SK-N-SH (cell line): Measurements from ENCODE around the gene SPSB3. TPM values are rescaled to one million over a fixed set of nuclear protein-coding genes. Genes with fewer than 3 reads are reported as not detected.

Experiments used
- CTCF ChIA-PET: fragments of 300-600, 350-600 bp; formaldehyde crosslinking; extraction: SDS; loops from one replicate; lab custom pipeline; 2021; lab: Yijun Ruan, JAX
- POLR2A ChIA-PET: fragments of 350-600 bp; sonication (Branson Sonifier 250); formaldehyde crosslinking; extraction: SDS; loops from one replicate; lab custom pipeline; 2020; ENCODE audit warnings: antibody characterized with exemption, inconsistent platforms; lab: Yijun Ruan, JAX
- DNase-seq: peaks from one replicate; pipeline ENCODE4 v3.0.0; 2012
- H2AFZ ChIP-seq: fragments of 200-600 bp; sonication (generic); 2 replicates; pipeline ENCODE4 v1.8.1; 2016; ENCODE audit warnings: antibody characterized with exemption, mild to moderate bottlenecking, low read depth
- H3F3A ChIP-seq: fragments of 200-600 bp; sonication (generic); replicated peaks from 2 replicates; pipeline ENCODE3; 2016; ENCODE audit warnings: antibody characterized with exemption, mild to moderate bottlenecking; ENCODE audit not compliant: insufficient read depth
- H3K27ac ChIP-seq, 2 experiments: fragments of 200-500 bp in 1 of 2; fragments of 200-600 bp in 1 of 2; sonication (Bioruptor generic) in 1 of 2; sonication (generic), shearing (Covaris generic) in 1 of 2; 2 replicates each; pipeline versions ENCODE4 v1.5.1 to v1.6.1; 2014 to 2016; ENCODE audit warnings: low read depth in 2 of 2, inconsistent platforms in 1 of 2, low read length in 1 of 2, mild to moderate bottlenecking in 1 of 2, mixed read lengths in 1 of 2
- H3K27me3 ChIP-seq: fragments of 200-600 bp; sonication (generic), shearing (Covaris generic); 2 replicates; pipeline ENCODE4 v1.6.1; 2016; ENCODE audit warnings: mixed run types; ENCODE audit not compliant: insufficient read depth
- H3K36me3 ChIP-seq, 2 experiments: fragments of 200-500 bp in 1 of 2; fragments of 200-600 bp in 1 of 2; sonication (Bioruptor generic) in 1 of 2; sonication (generic) in 1 of 2; replicated peaks in 1 of 2; 2 replicates each; pipeline versions ENCODE3 to v1.5.1; 2014 to 2016; ENCODE audit warnings: low read length in 1 of 2, mild to moderate bottlenecking in 1 of 2; ENCODE audit not compliant: insufficient read depth in 2 of 2, control insufficient read depth in 1 of 2
- H3K4me1 ChIP-seq, 2 experiments: fragments of 200-500 bp in 1 of 2; fragments of 200-600 bp in 1 of 2; sonication (Bioruptor generic) in 1 of 2; sonication (generic), shearing (Covaris generic) in 1 of 2; 2 replicates each; pipeline versions ENCODE4 v1.5.1 to v1.6.1; 2014 to 2016; ENCODE audit warnings: low read depth in 1 of 2, low read length in 1 of 2, mixed run types in 1 of 2; ENCODE audit not compliant: insufficient read depth in 2 of 2, control insufficient read depth in 1 of 2
- H3K4me2 ChIP-seq: fragments of 200-600 bp; sonication (generic), shearing (Covaris generic); 2 replicates; pipeline ENCODE4 v1.6.1; 2017; ENCODE audit warnings: mixed run types
- H3K4me3 ChIP-seq, 2 experiments: fragments of 200-500 bp in 1 of 2; fragments of 200-600 bp in 1 of 2; sonication (Bioruptor generic) in 1 of 2; sonication (generic), shearing (Covaris generic) in 1 of 2; 2 replicates each; pipeline versions ENCODE4 v1.5.1 to v1.8.1; 2014 to 2016; ENCODE audit warnings: low read depth in 2 of 2, inconsistent platforms in 1 of 2, low read length in 1 of 2, mild to moderate bottlenecking in 1 of 2, mixed read lengths in 1 of 2, moderate library complexity in 1 of 2
- H3K79me2 ChIP-seq: fragments of 200-600 bp; sonication (generic); 2 replicates; pipeline ENCODE4 v1.8.1; 2017; ENCODE audit warnings: mild to moderate bottlenecking; ENCODE audit not compliant: insufficient read depth
- H3K9ac ChIP-seq: fragments of 200-600 bp; sonication (generic); 2 replicates; pipeline ENCODE4 v1.6.1; 2017; ENCODE audit warnings: mixed run types
- H3K9me2 ChIP-seq: fragments of 200-600 bp; sonication (generic); 2 replicates; pipeline ENCODE4 v1.6.1; 2017; ENCODE audit warnings: mixed run types
- H3K9me3 ChIP-seq: fragments of 200-600 bp; sonication (generic); 2 replicates; pipeline ENCODE4 v1.6.1; 2017; ENCODE audit warnings: mixed run types, mild to moderate bottlenecking, moderate library complexity
- H4K20me1 ChIP-seq: fragments of 200-600 bp; sonication (generic); 2 replicates; pipeline ENCODE4 v1.6.1; 2017; ENCODE audit warnings: mild to moderate bottlenecking, mixed run types; ENCODE audit not compliant: insufficient read depth
- CTCF ChIP-seq: fragments of 200-600 bp; sonication (generic); IDR thresholded peaks from 2 replicates; pipeline ENCODE4 v1.6.1; 2017; ENCODE audit warnings: antibody characterized with exemption, mild to moderate bottlenecking, moderate library complexity
- EZH2phosphoT487 ChIP-seq: fragments of 200-600 bp; sonication (generic); IDR thresholded peaks from 2 replicates; pipeline ENCODE4 v1.6.1; 2017; ENCODE audit warnings: low read depth, mixed run types, mild to moderate bottlenecking, antibody characterized with exemption, moderate library complexity, borderline replicate concordance
- FOXJ3 ChIP-seq: sonication (generic); formaldehyde crosslinking; IDR thresholded peaks from 2 replicates; pipeline ENCODE4 v1.5.1; 2020; ENCODE audit warnings: mild to moderate bottlenecking, missing genetic modification reagents
- GABPA ChIP-seq: IDR thresholded peaks from 2 replicates; pipeline ENCODE4 v1.4.0; 2012; ENCODE audit warnings: low read depth, mild to moderate bottlenecking
- NRF1 ChIP-seq: IDR thresholded peaks from 2 replicates; pipeline ENCODE4 v1.6.1; 2012; ENCODE audit warnings: low read depth, mild to moderate bottlenecking, low read length
- PBX3 ChIP-seq: IDR thresholded peaks from 2 replicates; pipeline ENCODE4; 2012
- RXRA ChIP-seq: IDR thresholded peaks from 2 replicates; pipeline ENCODE4 v1.4.0; 2012; ENCODE audit warnings: low read depth, mild to moderate bottlenecking, borderline replicate concordance
- SIN3A ChIP-seq: IDR thresholded peaks from 2 replicates; pipeline ENCODE4 v1.6.1; 2012; ENCODE audit warnings: low read depth, mild to moderate bottlenecking, low read length, moderate library complexity, borderline replicate concordance
- SMC3 ChIP-seq: IDR thresholded peaks from 2 replicates; pipeline ENCODE4 v1.6.1; 2012; ENCODE audit warnings: low read depth, low read length, improper control_type of control experiment
- TCF12 ChIP-seq: IDR thresholded peaks from 2 replicates; pipeline ENCODE4 v1.4.0; 2012
- USF2 ChIP-seq: fragments of 150-350 bp; IDR thresholded peaks from 2 replicates; pipeline ENCODE4 v1.6.1; 2017; ENCODE audit warnings: antibody characterized with exemption, low read length, low read depth, borderline replicate concordance
- ZBTB33 ChIP-seq: IDR thresholded peaks from 2 replicates; pipeline ENCODE4 v1.4.0; 2012; ENCODE audit warnings: low read depth, borderline replicate concordance
- WGBS: methylation state at CpG from one replicate; pipeline ENCODE4 v1.1.6; 2017; ENCODE audit warnings: low lambda C conversion rate; 5-methylcytosine and 5-hydroxymethylcytosine counted together
- polyA plus RNA-seq, 3 experiments: library from polyadenylated mRNA; depleted of rRNA; stranded (reverse); fragments of >200 nt; gene quantifications; 2 replicates each; pipeline ENCODE4 v1.2.3, GENCODE V29; 2012

Gene SPSB3
- polyA plus RNA-seq, 1 of the 3 experiments (the other 2 are of a cell fraction): 40.6 TPM

DNA sequence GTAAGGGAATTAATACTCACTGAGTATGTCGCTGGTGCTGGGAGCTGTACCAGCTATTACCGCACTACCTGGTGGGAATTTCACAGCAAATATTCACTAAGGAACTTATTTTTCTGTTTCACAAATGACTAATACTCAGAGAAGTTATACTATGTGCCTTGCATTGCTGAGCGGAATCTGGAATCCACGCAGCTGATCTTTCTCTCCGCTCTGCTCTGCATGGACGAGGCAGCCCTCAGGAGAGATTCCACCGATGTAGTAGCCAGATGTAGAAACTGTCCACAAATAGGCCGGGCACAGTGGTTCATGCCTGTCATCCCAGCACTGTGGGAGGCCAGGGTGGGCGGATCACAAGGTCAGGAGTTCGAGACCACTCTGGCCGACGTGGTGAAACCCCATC lies 28.2 kb downstream of the SPSB3 start (continued):
- no peak for TF ChIP-seq CTCF
- TF ChIP-seq NRF1: no peak
- TF ChIP-seq GABPA: no peak
- no peak for TF ChIP-seq SMC3

GRCh38 chr16:1752853-1753252 lies 29.5 kb downstream of the SPSB3 start:
- H3K36me3 ChIP-seq: peaks cover 4 to 37% of the 10 kb centered on the region in 2 experiments

More at GRCh38 chr16:1752853-1753252, 29.5 kb downstream of the SPSB3 start:
- Histone ChIP-seq H3K4me1 (no peaks in the 10 kb centered on the region), H3K9me3 (no peaks in the 10 kb centered on the region), H3K9ac (no peak overlapping the region), H3K4me2 (no peak overlapping the region), H3K79me2 (no peaks in the 10 kb centered on the region; the same call in 1 of the 2 replicates), H3K27me3 (no peaks in the 10 kb centered on the region), H3K4me3 (no peak overlapping the region), H3K27ac (no peak overlapping the region), H3K9me2 (no peaks in the 10 kb centered on the region), H4K20me1 (no peaks in the 10 kb centered on the region), H3F3A (no peaks in the 10 kb centered on the region), H2AFZ (no peak overlapping the region)
- ChIA-PET POLR2A (no interaction called here), CTCF (no interaction called here)
- DNase-seq: no peak
- WGBS: 97% methylated on average over 13 of the region's 14 CpGs
- TF ChIP-seq TCF12: no peak
- TF ChIP-seq PBX3: no peak
- TF ChIP-seq USF2: no peak
- no peak for TF ChIP-seq RXRA
- TF ChIP-seq EZH2phosphoT487: no peak
- TF ChIP-seq ZBTB33: no peak
- no peak for TF ChIP-seq SIN3A
- no peak for TF ChIP-seq FOXJ3 (CRISPR knock-in tag)
- no peak for TF ChIP-seq NRF1
